Gastroesophageal sphincter (tissue), 4 donors: ENCODE data around the gene KCNIP4. TPM values are rescaled to one million over a fixed set of nuclear protein-coding genes. Genes with fewer than 3 reads are reported as not detected.
"Not testable (repeated sequence)": the region's sequence is repeated elsewhere in the genome, so short reads cannot be mapped to it uniquely, and the experiment has no call there.

Experiments
- ATAC-seq: fragments of 150-250 bp; one replicate; pipeline ENCODE4 v1.9.1; 2016; ENCODE audit warnings: mild to moderate bottlenecking, moderate library complexity
- H3K27ac ChIP-seq, 4 donors: fragments of 200-600 bp; sonication (generic) in 3 of 4; 1 replicate in 3 of 4; 2 replicates in 1 of 4; pipeline ENCODE4 v1.5.1; 2016 to 2019
- H3K27me3 ChIP-seq: fragments of 200-600 bp; sonication (generic); one replicate; pipeline ENCODE4 v1.5.1; 2019
- H3K36me3 ChIP-seq, 2 donors: fragments of 200-600 bp; sonication (generic); one replicate each; pipeline ENCODE4 v1.5.1; 2019; ENCODE audit warnings: control low read depth in 1 of 2
- H3K4me1 ChIP-seq, 3 donors: fragments of 200-600 bp; sonication (generic); 1 replicate in 2 of 3; 2 replicates in 1 of 3; pipeline ENCODE4 v1.5.1; 2016 to 2019; ENCODE audit warnings: control low read depth in 2 of 3
- H3K4me3 ChIP-seq, 2 donors: fragments of 200-600 bp; sonication (generic); one replicate each; pipeline ENCODE4 v1.5.1; 2019; ENCODE audit warnings: mild to moderate bottlenecking in 1 of 2, moderate library complexity in 1 of 2
- H3K9me3 ChIP-seq, 3 donors: fragments of 200-600 bp; sonication (generic); one replicate each; pipeline ENCODE4 v1.5.1; 2017 to 2019; ENCODE audit warnings: control low read depth in 2 of 3
- EP300 ChIP-seq: sonication (generic); formaldehyde crosslinking; IDR thresholded peaks from one replicate; pipeline ENCODE4 v1.6.1; 2017; ENCODE audit warnings: antibody characterized with exemption, mild to moderate bottlenecking
- POLR2A ChIP-seq, 2 donors: fragments of 450-650 bp; IDR thresholded peaks; one replicate each; pipeline ENCODE4 v1.6.1; 2017; ENCODE audit warnings: antibody characterized with exemption in 2 of 2, mild to moderate bottlenecking in 2 of 2, moderate library complexity in 1 of 2
- POLR2AphosphoS5 ChIP-seq: sonication (generic); formaldehyde crosslinking; IDR thresholded peaks from one replicate; pipeline ENCODE4 v1.6.1; 2017; ENCODE audit warnings: antibody characterized with exemption
- WGBS, 2 donors: methylation state at CpG; one replicate each; pipeline ENCODE4 v1.1.5; 2018; ENCODE audit warnings: low coverage in 1 of 2; 5-methylcytosine and 5-hydroxymethylcytosine counted together
- total RNA-seq, 4 donors: library from RNA; depleted of rRNA; stranded (reverse); fragments of >200 nt; gene quantifications; one replicate each; pipeline ENCODE4 v1.1.0, GENCODE V29; 2016
- TF ChIP-seq, protein P1 (sequence below), 4 experiments: fragments of 200-600 bp in 2 of 4; fragments of 450-650 bp in 2 of 4; sonication (generic) in 1 of 4; IDR thresholded peaks; one replicate each; pipeline ENCODE4 v1.5.1; 2017 to 2019; ENCODE audit warnings: antibody characterized with exemption in 4 of 4, mild to moderate bottlenecking in 2 of 4, moderate library complexity in 2 of 4

Gene KCNIP4
- total RNA-seq, 4 donors from 2014 or later = 0.23 to 0.59 (median 0.54) TPM; not detected in 1

DNA sequence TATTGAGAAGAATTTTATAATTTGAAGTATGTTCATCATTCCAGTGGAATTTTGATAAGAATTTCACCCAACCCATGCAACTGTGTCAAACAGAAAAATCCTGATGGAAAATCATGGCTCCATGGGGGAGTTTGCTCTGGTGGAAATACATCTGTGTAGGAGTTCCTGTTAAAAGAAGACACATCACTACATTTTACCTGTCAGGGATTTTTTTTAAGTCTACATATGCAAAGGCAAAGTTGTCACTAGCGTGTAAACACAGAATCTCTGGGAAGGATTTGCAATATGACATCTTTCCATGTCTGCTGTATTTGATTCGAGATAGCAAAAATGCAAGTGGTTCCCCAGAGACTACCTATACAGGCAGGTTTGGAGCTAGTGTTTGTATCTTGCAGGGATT lies 581.0 kb downstream of the KCNIP4 start:
- Histone ChIP-seq H3K36me3 (no peaks in the 10 kb centered on the region), H3K4me3 (no peak overlapping the region), H3K9me3 (no peaks in the 10 kb centered on the region), H3K27me3 (no peaks in the 10 kb centered on the region), H3K4me1 (no peaks in the 10 kb centered on the region), H3K27ac (no peak overlapping the region)
- 33 to 46% methylated on average over 2 of the region's 2 CpGs for WGBS, 2 donors
- ATAC-seq = no peak
- no peak for TF ChIP-seq POLR2AphosphoS5
- TF ChIP-seq, protein P1, sequence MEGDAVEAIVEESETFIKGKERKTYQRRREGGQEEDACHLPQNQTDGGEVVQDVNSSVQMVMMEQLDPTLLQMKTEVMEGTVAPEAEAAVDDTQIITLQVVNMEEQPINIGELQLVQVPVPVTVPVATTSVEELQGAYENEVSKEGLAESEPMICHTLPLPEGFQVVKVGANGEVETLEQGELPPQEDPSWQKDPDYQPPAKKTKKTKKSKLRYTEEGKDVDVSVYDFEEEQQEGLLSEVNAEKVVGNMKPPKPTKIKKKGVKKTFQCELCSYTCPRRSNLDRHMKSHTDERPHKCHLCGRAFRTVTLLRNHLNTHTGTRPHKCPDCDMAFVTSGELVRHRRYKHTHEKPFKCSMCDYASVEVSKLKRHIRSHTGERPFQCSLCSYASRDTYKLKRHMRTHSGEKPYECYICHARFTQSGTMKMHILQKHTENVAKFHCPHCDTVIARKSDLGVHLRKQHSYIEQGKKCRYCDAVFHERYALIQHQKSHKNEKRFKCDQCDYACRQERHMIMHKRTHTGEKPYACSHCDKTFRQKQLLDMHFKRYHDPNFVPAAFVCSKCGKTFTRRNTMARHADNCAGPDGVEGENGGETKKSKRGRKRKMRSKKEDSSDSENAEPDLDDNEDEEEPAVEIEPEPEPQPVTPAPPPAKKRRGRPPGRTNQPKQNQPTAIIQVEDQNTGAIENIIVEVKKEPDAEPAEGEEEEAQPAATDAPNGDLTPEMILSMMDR (IDR thresholded peaks at IDR 0.05) = no peak
- no peak for TF ChIP-seq POLR2A (IDR thresholded peaks at IDR 0.05)
- no peak for TF ChIP-seq EP300

DNA sequence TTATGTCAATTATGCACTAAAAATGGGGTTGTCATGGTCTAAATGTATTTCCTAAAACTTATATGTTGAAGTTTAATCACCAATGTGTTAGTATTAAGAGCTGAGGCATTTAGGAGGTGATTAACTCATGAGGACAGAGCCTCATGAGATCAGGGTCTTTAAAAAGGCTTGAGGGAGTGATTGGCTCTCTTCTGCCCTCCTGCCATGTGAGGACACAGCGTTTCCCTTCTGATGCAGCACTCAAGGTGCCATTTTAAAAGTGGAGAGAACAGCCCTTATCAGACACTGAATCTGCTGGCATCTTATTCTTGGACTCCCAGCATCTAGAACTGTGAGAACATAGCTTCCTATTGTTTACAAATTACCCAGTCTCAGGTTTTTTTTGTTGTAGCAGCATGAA lies 581.7 kb downstream of the KCNIP4 start:
- 29 to 31% methylated on average over 1 of the region's 1 CpG for WGBS, 2 donors
- TF ChIP-seq EP300 (no peak), POLR2AphosphoS5 (no peak), POLR2A (IDR thresholded peaks at IDR 0.05) (no peak)
- TF ChIP-seq, protein P1 (IDR thresholded peaks at IDR 0.05) = no peak
- Histone ChIP-seq H3K9me3 (no peaks in the 10 kb centered on the region), H3K4me3 (no peak overlapping the region), H3K27ac (no peak overlapping the region), H3K27me3 (no peaks in the 10 kb centered on the region), H3K36me3 (no peaks in the 10 kb centered on the region), H3K4me1 (no peaks in the 10 kb centered on the region)
- ATAC-seq = no peak

DNA sequence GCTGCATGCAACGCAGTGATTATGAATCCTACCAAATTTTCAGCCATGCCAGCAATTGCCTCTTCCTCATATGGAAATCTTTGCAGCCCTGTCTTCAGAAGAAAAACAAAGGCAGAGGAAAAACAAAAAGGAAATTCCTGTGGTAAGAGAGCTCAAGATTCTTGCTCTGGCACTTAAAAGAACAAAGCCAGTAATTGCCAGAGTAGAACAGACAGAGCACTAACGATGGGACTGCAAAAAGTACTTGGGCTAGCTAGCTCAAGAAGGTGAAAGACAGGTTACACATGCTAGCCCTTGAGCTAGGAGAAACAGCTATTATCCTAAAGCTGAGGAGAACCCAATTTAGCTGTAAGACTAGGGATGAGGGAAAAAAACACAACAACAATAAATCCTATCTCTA lies 582.3 kb downstream of the KCNIP4 start:
- TF ChIP-seq EP300 (no peak), POLR2A (IDR thresholded peaks at IDR 0.05) (no peak), POLR2AphosphoS5 (no peak)
- TF ChIP-seq, protein P1 (IDR thresholded peaks at IDR 0.05) = no peak
- ATAC-seq = no peak
- H3K36me3 ChIP-seq = no peaks in the 10 kb centered on the region
- no peaks in the 10 kb centered on the region for H3K9me3 ChIP-seq
- H3K4me3 ChIP-seq = no peak overlapping the region
- no peaks in the 10 kb centered on the region for H3K27me3 ChIP-seq
- H3K4me1 ChIP-seq = no peaks in the 10 kb centered on the region
- WGBS, 2 donors = 33 to 36% methylated on average over 2 of the region's 2 CpGs
- no peak overlapping the region for H3K27ac ChIP-seq

DNA sequence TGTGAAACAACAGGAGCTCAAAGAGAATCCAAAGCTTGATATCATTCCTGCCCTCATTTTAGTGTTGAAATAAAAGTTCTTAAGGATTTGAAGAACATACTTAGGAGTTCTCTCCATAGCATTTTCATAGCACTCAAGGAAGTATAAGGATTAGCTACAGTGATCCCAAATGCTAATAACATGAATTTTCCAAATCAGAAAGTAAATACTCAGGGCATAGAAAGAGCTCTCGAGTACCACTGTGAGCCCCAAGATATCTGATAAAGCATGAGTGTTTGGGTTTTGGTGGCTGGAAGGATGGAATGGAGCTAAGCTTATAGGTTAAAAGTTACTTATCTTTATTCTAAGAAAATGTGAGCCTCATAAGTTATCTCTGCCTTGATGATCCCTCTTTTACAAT lies 584.9 kb downstream of the KCNIP4 start:
- Histone ChIP-seq H3K27ac (no peak overlapping the region), H3K4me3 (no peak overlapping the region), H3K9me3 (no peaks in the 10 kb centered on the region), H3K36me3 (no peaks in the 10 kb centered on the region), H3K4me1 (no peaks in the 10 kb centered on the region), H3K27me3 (no peaks in the 10 kb centered on the region)
- no peak for ATAC-seq
- no peak for TF ChIP-seq POLR2A (IDR thresholded peaks at IDR 0.05)
- TF ChIP-seq, protein P1 (IDR thresholded peaks at IDR 0.05) = no peak
- TF ChIP-seq POLR2AphosphoS5 = no peak
- TF ChIP-seq EP300 = no peak
- 44 to 75% methylated on average over 1 of the region's 1 CpG for WGBS, 2 donors

DNA sequence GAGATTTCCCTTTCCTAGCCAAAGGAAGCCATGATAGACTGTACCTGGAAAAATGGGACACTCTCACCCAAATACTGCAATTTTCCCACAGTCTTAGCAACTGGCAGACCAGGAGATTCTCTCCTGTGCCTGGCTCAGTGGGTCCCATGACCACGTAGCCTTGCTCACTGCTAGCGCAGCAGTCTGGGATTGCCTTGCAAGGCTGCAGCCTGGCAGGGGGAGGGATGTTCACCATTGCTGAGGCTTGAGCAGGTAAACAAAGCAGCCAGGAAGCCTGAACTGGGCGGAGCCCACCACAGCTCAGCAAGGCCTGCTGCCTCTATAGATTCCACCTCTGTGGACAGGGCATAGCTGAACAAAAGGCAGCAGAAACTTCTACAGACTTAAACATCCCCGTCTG lies 596.2 kb downstream of the KCNIP4 start:
- not testable (repeated sequence) for H3K27me3 ChIP-seq, H3K4me3 ChIP-seq, H3K36me3 ChIP-seq, H3K27ac ChIP-seq, H3K4me1 ChIP-seq, ATAC-seq
- 80% methylated on average over 1 of the region's 4 CpGs; no CpG with 5 or more reads in 1 of the 2 donors for WGBS, 2 donors
- peaks cover 0 to 27% (median 0%) of the 10 kb centered on the region in 3 donors for H3K9me3 ChIP-seq
